Mucosa of gallbladder (tissue), 1 donor: Measurements from ENCODE around the gene USF3. TPM values are rescaled to one million over a fixed set of nuclear protein-coding genes. Genes with fewer than 3 reads are reported as not detected.
"Not testable (repeated sequence)": the region's sequence is repeated elsewhere in the genome, so short reads cannot be mapped to it uniquely, and the experiment has no call there.

Experiments used
- DNase-seq: peaks from one replicate; pipeline ENCODE4 v3.0.0-alpha.2; 2020; ENCODE audit warnings: low spot score
- total RNA-seq: library from RNA; stranded (reverse); gene quantifications from one replicate; pipeline ENCODE4 v1.2.1, GENCODE V29; 2021
- donor health status: DM: no; HTN: no; CAD: no.

Gene USF3
- total RNA-seq, 1 donor from 2014 or later, result 18.6 TPM

GRCh38 chr3:113654851-113655250 lies 41.6 kb downstream of the USF3 start:
- no peak for DNase-seq

- no peak for DNase-seq
These were observed 42.1 kb downstream of the USF3 start for GRCh38 chr3:113654310-113654709.

DNA sequence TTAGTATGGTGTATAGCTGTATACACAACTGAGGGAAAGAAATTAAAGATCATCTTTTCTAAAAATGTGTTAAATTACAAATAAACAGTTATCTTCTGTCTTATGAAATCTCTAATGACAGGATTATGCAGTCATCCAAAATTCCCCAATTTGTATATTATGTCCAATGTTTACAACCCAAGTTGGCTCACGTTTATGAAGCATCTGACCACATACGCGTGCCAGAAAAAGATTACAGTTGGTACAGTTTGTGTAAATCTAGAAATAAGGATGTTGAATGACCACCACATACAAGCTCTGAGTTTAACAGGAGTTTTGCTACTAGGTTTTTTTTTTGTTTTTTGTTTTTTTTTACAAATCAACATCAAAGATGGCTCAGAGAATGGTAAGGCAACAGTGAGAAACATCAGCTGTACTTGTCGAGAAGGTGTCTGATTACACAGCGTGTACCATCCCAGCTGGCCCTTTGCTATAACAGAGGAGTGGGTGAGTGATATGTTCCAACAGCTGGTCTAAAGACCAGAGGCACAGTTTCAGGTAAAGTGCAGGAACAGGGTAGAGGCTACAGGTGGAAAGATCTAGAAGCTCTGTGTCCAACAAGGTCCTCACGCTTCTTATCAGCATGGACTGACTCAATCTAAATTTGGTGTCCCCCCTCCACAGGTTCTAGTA lies 47.1 kb downstream of the USF3 start:
- no peak for DNase-seq

GRCh38 chr3:113648524-113648923 lies 47.9 kb downstream of the USF3 start:
- DNase-seq, result no peak

DNA sequence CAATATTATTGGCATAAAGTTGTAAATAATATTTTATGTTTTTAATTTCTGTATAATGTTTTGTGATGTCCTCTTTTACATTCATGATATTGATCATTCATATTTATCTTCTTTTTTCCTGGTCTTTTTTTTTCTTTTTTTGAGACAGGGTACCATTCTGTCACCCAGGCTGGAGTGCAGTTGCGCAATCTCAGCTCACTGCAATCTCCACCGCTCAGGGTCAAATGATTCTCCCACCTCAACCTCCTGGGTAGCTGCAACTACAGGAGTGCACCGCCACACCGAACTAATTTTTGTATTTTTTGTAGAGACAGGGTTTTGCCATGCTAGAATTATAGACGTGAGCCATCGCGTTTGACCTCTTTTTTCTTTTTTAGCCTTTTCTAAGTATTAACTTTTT lies 52.9 kb downstream of the USF3 start:
- no peak for DNase-seq

GRCh38 chr3:113638910-113639309 lies 57.5 kb downstream of the USF3 start:
- no peak for DNase-seq

DNA sequence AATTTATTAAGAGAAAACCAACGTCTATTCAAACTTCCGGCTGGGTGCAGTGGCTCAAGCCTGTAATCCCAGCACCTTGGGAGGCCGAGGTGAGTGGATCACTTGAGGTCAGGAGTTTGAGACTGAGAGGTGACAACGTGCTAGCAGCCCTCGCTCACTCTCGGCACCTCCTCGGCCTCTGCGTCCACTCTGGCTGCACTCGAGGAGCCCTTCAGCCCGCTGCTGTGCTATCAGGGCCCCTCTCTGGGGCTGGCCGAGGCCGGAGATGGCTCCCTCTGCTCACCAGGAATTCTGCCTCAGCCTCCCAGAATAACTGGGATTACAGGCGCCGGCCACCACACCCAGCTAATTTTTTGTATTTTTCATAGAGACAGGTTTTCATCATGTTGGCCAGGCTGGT lies 58.7 kb downstream of the USF3 start:
- DNase-seq, result no peak

DNA sequence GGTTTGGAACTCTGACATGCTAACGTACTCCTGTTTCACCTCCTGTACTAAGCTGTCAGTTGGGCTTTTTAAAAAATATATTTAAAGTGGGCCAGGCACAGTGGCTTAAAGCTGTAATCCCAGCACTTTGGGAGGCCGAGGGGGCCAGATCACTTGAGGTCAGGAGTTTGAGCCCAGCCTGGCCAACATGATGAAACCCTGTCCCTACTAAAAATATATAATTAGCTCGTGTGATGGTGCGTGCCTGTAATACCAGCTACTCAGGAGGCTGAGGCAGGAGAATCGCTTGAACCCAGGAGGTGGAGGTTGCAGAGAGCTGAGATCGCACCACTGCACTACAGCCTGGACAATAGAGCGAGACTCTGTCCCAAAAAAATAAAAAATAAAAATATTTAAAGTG lies 60.4 kb downstream of the USF3 start:
- not testable (repeated sequence) for DNase-seq

DNA sequence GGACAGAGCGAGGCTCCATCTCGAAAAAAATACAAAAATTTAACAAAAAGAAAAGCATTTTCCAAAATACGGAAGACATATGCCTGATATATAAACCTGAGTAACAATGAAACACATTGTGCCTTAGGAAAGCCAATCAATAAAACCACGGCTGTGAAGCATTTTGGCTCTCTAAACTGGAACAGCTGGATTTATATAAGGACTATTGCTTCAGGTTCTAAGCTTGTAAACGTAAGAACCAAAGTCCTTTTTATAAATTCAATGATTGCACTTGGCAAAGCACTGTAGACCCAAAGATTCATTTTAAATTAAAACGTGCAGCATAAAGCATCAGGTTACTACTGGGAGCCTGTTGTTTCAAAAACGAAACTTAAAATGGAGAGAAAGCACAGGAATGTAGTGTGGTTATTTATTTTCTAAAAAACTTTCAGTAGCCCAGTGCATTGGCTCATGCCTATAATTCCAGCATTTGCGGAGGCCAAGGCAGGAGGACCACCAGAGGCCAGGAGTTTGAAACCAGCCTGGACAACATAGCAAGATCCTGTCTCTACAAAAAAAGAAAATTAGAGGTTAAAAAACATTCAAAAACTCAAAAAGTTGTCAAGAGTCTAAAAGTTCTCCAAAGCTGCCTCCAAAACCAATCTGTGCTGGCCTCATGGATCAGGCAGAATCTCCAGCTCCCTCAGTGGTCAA lies 61.5 kb downstream of the USF3 start:
- no peak for DNase-seq

DNA sequence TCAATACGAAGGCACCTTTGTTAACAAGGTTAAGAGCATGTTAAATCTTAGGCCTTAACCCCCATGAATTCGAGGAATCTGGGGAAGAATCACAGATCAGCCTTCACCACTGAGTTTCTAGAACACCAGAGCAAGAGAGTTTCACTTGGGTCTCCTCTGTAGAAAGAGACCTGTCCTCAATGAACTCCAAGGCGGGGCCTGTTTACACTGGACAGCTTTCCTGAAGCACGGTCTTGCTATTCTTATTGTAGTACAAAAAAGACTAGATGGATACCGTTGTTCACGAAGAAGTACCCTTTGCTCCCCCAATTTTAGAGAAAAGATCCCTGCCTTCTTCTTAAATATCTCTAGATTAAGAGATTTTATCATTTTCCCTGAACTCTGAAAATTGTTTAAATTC lies 64.9 kb downstream of the USF3 start:
- DNase-seq, result no peak

DNA sequence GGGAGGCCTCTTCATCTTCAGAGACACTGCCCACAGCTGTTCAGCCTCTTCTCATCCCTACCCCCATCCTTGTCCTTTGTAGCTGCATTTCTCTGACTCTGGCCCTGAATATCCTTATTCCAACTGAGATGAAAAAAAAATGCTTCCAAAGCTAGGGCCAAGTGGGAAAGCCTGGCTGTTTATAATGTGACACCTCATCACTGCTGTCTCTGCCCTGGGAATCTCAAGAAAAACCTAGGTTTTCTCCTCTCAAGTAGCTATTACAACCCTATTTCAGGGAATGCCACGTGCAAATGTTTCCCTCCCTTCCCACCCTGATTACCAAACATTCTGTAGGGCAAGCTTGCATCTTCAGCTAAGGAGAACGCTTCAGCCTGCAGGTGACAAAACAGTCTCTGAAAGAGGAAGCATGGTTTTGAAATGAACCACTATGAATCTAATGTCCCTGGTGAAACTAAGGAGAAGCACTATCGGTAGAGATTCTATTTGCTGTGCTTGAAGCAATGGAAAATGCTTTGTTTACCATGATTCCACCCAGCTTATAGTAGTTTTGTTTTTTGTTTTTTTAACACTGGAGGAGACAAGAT lies 65.4 kb downstream of the USF3 start:
- no peak for DNase-seq

- no peak for DNase-seq
These were observed 66.6 kb downstream of the USF3 start for GRCh38 chr3:113629584-113630421.

DNA sequence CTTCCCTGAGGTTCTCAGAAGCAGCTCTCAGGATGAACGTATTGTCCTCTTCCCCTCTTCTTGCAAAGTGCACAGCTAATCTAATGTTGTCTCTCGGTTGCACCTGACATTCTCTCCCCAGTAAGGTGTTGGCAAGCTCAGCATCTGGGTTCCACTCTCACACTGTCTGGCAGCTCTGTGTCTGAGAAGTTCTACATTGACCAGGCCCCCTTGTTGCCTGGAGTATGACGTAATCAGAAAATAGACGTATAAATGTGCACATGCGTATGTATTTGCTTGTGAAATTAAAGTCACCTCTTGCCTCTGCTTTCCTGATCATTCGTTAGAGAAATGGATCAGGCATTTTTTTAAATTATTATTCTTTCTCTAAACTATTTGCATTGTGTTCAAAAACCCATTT lies 67.7 kb downstream of the USF3 start:
- DNase-seq, result no peak

DNA sequence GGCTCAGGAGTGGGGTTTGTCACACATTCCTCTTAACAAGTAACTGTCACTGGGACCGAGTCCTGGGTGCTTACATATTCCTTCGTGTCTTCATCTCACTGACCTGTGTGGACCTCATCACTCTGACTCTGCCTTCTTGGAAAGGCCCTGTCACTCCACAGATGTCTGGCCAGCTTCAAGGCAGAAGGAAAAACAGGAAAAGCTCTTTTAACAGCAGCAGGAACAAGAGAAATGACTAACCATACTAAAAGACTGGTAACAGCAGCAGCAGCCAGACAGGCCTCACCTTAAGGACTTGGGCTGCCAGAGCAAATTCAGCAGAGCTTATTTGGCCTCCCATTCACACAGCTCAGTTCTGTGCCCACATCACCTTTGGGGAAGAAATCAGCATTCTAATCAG lies 68.1 kb downstream of the USF3 start:
- no peak for DNase-seq

DNA sequence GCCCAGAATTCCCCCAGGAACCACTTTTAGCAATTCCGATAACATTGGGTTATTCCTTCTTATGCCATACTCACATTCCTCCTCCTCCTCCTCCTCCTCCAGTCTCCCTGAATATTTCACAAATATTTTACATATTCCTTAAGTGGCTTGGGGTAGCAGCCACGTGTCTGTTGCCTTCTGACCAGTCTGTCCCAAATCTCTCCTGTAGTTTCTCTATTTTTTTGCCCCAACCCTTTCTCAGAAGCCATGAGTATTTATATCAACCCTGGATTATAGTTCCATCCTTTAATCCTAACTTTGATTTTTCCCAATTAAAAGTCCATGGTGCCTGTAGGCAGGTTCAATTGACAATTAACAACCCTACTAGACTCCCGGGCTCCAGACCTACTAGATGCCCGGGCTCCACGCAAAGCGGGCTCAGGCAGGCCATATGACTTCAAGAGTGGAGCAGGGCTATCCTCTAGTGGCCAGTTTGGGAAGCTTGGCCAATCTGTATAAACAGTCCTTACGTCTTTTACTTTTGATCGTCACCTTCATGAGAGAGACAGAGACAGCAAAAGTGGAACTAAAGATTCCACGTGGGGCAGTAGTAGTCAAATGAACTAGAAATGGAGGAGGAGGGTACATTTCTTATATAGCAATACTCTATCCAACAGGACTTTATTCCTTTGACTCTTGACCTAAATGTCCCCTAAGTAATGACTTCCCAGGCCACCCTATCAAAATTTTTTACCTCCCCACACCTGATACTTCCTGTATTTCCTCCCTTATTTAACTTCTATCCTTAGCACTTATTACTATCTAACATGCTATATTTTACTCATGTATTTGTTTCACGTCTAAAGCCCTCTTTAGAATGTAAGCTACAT lies 69.7 kb downstream of the USF3 start:
- peak; percentile 50 for DNase-seq

GRCh38 chr3:113625834-113626233 lies 70.6 kb downstream of the USF3 start:
- no peak for DNase-seq

GRCh38 chr3:113623811-113624210 lies 72.6 kb downstream of the USF3 start:
- no peak for DNase-seq

DNA sequence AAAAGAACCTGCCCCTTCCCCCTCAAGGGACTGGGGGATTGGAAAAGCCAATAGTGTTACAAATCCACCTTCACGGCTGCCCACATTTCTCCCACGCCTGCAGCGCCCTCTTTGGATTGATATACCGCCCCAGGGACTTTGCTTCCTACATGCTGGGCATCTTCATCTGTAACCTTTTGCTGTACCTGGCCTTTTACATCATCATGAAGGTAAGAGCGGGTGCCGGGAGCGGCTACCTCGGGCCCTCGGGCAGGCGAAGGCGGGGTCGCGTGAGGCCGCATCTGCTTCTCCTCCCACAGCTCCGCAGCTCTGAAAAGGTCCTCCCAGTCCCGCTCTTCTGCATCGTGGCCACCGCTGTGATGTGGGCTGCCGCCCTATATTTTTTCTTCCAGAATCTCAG lies 73.1 kb downstream of the USF3 start:
- DNase-seq, result no peak

- no peak for DNase-seq
These were observed 76.4 kb downstream of the USF3 start for GRCh38 chr3:113620091-113620490.

GRCh38 chr3:113617726-113618125 lies 78.7 kb downstream of the USF3 start:
- no peak for DNase-seq

GRCh38 chr3:113615976-113616375 lies 80.5 kb downstream of the USF3 start:
- DNase-seq, result no peak
